ENCODE data around the gene CACNA1H.

The CACNA1H gene

DNA sequence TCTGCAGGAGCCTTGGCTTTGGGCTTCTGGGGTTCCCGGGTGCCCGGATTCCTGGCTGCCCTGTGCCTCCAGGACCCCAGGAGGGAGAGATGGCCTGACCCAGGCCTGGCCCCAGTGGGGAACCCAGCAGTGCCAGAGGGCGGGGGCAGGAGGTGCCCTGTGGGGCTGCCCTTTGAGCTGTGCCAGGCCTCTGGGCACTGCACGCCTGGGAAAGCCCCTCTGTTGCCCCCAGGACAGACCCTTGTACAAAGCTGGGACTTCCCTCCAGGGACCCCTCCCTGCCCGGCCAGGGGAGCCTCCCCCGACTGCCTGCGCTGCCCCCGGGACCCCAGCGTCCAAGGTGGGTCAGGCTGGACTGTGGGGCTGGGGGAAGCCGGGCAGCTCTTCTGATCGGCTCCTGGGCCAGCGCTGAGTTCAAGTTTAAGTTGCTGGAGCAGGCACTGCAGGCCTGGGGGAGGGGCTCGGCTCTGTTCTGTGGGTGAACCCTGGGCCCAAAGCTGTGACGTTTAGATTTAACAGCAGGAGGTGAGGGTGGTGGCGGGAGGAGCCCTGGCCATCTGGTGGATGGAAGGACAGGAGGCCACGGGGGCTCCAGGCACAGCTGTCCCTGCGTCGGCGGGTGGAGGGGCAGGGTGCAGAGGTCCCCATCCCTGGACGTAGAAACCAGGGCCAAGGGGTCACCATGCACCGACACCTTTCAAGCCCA, 29.2 kb upstream of the CACNA1H start:
- DNase-seq (ENCODE audit: low spot score) = no peak

DNA sequence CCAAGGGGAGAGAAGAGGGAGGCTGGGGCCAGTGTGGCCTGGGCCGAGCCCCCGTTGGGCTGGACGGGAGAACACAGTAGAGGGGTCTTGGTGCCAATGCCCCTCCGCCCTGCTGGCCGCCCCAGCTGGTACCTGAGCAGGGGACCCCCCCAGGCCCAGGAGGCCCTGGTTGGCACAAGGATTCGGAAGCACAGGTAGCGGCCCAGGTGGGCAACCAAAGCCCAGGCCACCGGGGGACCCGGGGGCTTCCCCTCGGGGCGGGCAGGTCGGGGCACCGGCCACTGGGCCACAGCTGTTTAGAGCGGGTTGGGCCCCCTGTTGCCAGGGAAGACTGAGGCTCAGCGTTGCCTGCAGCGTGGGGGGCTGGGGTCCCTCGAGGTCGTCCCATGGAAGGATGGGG, 28.6 kb upstream of the CACNA1H start:
- DNase-seq (ENCODE audit: low spot score) = no peak

DNA sequence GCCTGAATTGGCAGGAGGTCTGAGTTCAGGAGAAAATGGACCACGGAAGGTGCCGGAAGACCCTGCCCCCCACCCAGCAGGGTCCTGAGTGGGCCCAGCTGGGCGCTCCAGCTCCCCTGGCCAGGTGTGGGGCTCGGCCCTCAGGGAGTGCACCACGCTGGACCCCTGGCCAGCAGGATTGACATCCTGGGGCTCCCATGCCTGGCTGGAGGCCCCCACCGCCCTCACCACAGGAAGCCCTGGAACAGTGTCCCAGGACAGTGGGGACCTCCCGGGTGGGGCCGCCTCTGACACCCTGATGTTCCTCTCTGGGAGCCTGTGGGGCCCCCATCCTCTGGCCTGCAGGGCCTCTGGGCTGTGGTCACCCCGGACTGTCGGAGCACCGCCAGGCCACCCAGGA, 28.1 kb upstream of the CACNA1H start:
- no peak for DNase-seq (ENCODE audit: low spot score)

DNA sequence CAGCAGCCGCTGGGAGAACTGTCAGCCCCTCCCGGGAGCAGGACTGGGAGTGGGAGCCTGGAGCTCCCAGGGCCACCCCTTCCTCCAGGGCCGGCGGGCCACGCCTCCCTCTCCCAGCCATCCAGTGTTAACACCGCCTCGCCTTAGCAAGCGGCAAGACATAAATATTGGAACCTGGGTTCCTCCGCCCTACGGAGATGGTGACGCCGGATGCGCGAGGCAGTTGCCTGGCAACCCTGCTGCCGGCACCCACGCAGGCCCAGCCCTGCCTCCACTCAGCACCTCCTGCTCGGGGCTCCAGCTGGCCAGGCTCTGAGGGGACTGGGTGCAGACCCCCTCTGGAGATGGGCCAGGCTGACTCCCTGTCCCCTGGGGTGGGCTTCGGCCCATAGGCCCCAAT, 27.4 kb upstream of the CACNA1H start:
- no peak for DNase-seq (ENCODE audit: low spot score)

DNA sequence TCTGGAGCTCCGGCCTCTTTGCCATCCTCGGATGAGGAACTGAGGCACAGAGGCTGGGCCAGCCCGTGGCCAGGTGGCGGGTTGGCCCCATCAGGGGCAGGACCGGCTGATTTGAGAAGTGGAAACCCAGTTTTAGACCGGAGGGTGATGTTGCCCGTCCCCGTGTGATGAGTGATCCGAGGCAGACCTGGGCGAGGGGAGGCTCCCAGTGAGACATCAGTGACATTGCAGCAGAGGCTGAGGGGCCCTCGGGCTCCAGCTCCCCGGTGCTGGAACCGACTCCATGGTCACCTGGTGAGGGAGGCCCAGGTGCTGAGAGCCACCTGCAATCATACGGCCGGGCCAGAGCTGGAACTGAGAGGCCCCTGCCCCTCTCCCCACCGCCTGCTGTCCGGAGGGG, 26.9 kb upstream of the CACNA1H start:
- no peak for DNase-seq (ENCODE audit: low spot score)

DNA sequence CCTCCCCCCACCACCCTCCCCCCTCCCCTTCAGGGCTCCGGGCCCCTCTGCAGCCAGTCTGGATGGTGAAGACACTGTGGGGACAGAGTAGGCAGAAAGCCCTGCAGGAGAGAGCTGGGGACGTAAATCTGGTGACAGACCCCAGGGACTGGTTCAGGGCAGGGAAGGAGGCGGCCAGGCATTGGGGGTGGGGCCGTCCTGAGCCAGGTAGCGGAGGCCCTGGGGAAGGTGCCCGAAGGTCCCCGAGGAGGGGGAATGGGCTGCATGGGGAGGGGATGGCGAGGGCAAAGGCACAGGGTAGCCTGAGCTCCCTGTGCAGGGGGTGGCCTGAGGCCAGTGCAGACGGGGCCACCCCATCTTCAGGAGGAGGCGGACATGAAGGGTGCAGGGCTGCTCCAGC, 26.3 kb upstream of the CACNA1H start:
- no peak for DNase-seq (ENCODE audit: low spot score)

DNA sequence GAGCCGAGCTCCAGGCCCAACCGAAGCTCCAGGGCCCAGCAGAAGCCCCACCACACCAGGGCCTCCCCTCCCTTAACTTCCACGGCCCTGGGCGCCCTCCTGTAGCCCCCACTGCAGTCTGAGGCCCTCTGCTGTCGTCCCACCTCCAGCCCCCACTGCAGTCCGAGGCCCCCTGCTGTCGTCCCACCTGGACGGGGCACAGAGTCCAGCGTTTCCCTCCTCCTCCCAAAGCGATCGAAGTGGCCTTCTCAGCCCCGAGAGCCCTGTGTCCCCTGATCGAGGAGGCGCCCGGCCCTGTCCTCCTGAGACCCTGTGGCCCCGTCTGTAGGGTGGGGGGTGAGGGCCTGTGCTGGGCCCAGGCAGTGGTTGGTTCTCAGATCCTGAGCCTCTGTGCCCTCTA, 25.8 kb upstream of the CACNA1H start:
- DNase-seq (ENCODE audit: low spot score) = no peak

DNA sequence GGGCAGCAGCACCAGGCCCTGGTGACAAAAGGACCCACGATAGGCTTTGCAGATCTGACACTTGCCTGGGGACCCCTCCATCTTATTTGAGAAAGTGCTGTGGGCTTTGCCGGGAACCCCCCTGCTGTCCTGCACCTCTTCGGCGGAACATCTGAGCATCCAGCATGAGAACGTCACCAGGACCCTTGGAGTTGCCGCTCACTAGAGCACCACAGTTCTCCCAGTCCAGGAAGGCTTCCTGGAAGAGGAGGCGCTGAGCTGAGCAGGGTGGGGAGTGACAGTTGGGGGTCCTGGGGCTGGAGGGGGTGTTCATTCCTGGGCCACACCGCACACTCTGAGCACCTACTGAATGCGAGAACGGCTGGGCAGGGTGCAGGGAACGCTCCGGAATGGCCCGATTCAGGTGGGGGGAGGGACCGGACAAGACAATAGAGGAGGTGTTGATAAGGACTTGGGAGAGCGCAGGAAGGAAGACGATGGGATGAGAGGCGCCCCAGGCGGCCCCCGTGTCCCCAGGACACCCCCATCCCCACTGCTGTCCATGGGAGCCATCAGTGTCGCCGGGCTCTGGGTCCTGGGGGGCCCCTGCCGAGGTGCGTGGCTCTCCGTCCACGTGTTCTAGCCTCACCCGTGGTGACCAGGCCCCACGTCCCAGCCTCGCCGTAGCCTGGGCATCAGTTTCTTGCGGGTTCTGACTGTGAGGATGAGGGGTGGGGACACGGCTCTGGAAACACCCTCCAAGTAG, 24.8 kb upstream of the CACNA1H start:
- DNase-seq (ENCODE audit: low spot score) = no peak

DNA sequence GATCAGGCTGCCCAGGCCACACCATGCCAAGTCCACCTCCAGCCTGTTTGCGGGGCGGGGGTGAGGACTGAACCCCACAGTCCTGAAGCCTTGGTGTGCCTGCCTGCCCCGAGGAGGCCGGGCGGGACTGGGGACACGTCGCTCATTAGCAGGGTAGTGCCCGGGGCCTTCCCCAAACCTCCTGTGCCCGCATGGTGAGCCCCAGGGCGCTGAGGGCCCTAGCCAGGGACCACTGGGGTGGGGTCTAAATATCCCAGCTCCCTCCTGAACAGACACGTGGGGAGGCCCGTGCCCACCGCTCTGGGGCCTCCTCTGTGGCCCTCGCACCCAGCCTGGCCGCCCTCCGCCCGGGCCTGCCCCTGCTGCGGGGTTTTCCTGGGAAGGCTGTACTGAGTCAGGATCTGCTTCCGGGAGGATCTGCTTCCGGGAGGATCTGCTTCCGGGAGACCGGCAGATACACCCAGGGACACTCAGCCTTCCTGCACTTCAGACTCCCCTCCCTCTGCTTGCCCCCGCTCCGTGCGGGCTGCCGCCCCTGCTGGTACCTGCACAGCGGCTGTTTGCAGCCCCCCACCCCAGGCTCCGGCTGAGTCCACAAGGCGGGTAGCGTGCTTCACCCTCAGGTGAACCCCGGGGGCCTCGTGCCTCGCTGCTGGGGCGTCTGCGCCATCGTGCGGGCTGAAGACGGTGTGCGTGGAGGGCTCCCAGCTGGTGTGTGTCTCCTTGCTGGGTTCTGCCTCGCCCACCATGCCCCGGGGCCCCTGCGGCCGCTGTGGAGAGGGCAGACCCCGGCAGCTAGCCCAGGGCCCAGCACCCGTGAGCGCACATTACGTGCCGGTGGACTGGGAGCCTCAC, 23.6 kb upstream of the CACNA1H start:
- no peak for DNase-seq (ENCODE audit: low spot score)

DNA sequence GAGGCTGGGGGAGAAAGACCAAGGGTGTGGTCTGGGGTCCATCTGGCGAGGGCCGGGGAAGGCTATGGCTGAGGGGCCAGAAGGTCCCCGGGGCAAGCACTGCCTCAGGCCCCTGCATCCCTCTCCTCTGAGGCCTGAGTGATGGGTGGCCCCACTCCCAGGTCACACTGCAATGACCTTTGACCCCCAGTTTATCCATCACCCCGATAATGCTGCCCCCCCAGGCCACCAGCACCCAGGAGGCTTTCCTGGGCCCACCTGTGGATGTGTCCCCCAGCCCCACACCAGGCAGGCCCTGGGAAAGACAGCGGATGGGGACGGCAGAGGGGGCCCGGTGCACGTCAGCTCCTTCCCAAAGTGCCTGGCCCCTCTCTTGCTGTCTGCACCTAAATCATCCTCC, 22.5 kb upstream of the CACNA1H start:
- no peak for DNase-seq (ENCODE audit: low spot score)

DNA sequence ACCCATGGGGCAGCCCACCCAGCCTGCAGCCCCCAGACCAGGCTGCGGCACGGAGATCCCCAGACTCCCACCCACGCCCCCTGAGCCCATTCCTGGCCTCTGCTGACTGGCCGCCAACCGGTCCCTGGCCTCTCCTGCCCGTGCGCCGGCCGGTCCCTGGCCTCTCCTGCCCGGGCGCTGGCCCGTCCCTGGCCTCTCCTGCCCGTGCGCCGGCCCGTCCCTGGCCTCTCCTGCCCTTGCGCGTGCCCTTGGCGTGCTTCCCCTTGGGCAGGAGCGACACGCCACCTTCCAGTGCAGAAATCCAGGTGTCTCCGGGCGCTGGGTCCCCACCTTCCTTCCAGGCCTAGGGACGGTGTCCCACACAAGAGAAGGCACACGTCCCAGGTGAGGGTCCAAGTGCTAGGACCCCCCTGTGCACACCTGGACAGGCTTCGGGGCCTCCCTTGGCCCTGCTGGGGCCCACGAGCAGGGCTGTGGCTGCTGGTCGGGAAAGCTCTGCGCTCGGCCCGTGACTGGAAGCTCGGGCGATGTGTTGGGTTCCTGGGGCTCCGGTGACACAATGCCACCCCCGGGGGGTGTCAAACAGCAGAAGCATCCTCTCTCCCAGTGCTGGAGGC, 21.4 kb upstream of the CACNA1H start:
- DNase-seq (ENCODE audit: low spot score) = no peak

DNA sequence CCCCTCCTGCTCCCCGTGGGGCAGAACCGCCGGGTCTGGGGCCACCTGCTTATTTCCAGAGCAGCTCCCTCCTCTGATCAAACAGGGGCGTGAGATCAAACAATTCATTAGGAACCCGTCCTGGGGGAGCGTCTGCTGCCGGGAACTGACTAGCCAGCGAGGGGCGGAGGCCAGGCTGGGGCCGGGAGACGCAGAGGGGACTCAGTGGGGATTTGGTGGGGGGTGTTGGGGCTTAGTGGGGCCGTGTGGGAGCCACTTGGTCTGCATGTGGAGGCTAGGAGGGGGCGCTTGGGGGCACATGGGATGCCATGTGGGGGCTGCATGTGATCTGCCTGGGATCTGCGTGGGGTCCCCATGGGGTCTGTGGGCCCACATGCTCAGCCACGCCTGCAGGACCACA, 20.5 kb upstream of the CACNA1H start:
- no peak for DNase-seq (ENCODE audit: low spot score)

DNA sequence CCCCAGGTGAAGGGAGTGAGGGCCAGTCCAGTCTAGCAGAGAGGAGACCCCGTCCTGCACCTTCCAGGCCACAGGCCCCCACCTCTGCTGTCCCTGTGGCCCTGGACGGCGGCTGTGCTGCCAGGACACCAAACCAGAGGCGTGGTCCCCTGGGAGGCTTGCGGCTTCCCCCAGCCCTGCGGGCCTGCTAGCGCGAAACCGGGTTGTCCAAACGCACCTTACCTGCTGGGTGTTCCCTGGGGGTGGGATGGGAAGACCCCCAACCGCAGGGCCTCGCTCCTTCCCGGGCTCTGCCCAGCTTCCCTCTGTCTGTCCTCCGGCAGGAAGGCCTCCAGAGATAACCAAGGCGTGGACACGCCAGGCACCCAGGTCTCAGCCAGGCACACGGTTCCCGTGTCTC, 19.6 kb upstream of the CACNA1H start:
- DNase-seq (ENCODE audit: low spot score) = no peak

DNA sequence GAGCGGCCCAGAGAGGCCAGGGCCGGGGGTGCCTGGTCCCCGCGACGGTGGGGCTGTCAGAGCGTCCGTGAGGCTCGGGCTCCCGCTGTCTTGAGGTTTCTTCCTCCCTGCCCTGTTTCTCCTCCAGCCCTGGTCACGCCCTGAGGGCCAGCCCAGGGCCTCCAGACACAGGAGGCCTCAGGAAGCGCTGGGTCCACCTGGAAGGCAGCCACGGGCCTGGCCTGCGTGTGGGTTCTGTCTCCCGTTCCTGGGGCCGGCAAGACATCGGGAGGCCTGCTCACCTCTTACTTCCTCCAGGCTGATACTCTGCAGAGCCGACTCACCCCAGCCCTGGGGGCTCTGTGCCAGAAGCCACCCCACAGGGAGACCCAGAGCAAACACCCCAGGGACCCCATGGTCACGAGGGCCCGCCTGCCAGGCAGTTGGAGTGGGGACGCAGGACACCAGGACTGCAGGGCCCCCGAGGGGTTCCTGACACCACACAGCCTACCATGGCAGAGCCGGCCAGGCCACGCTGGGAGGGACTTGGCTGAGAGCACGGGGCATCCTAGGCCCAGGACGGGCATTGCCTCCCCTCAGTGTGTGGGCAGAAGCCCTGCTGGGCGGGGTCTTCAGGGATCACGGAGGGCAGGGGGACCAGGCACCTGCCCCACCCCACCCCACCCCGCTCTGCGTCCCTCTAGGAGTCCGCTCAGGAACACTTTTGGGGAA, 18.9 kb upstream of the CACNA1H start:
- no peak for DNase-seq (ENCODE audit: low spot score)

DNA sequence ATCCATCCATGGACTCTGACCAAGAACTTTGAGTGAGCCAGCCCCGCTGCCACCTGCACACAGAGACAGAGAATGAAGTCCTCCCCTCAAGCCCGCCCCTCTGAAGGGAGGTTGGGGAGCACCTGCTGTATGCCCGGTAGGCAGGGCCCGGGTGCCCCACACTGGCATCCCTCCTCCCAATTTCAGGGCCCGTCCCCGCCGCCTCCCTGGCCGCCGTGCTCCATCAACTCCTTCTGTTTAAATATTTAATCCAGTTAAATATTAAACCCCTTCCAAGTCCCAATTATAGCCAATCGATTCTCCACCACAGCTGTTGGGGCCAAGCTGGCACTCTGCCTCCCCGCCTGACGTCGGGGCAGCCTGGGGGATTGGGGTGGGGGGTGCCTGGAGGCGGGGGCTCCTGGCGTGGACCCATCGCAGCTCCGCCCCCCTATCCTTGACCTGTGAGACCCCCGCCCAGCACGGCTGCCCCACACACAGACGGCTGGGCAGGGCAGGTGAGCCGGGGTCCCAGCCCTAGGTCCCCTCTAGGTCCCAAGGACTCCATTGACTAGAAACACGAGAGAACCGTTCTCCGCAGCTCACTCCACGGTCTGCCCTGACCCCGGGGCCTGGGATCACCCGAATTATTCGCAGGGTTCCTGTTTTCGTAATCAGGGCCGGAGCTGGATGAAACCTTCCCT, 18.0 kb upstream of the CACNA1H start:
- no peak for DNase-seq (ENCODE audit: low spot score)

DNA sequence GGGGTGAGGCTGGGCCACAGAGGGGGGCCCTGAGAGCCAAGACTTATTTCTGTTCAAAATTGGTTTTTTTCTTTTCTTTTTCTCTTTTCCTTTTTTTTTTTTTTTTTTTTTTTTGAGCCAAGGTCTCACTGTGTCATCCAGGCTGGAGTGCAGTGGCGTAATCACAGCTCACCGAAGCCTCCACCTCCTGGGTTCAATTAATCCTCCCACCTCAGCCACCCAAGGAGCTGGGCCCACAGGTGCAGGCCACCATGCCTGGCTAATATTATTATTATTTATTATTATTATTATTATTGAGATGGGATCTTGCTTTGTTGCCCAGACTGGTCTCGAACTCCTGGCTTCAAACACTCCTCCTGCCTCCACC, 17.5 kb upstream of the CACNA1H start:
- no peak for DNase-seq (ENCODE audit: low spot score)

DNA sequence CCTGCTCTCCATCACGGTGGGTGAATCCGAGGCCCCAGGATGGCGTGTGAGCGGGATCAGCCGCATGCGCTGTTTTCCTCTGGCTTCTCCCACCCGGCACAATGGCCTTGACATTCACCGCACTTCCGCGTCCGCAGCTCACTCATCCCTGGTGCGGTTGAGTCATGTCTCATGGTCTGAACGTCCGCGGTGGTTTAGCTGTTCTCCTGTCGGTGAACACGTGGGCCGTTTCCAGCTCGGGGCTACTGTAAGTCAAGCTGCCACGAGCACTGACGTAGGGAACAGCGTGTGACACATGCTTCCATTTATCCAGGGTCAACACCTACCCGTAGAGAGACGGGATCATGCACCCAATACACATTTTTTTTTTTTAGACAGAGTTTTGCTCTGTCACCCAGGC, 15.3 kb upstream of the CACNA1H start:
- DNase-seq (ENCODE audit: low spot score) = no peak

DNA sequence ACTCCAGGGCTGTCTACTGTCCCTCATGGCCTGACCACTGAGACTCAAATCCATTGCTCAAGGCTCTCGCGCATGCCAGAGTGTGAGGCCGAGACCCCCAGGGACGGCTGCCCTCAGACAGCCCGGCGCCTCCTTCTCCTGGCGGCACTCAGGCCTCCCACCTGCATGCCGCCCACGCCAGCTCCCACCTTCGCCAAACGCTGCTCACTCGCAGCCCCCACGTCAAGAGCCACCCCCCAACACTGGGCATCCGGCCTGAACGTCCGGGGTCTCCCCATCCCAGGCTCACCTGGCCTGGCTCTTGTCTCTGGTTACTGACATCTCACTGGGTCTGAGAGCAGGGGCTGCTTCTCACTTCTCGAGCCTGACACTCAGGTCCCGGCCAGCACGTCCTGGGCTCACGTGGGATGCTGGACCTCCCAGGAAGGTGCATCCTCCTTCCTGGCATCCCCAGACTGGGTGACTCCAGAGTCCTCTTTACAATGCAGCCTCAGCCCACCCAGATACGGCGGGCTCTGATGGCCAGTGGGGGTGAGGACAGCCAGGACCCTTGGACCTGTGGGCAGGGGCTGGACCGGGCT, 12.2 kb upstream of the CACNA1H start:
- DNase-seq (ENCODE audit: low spot score) = no peak

DNA sequence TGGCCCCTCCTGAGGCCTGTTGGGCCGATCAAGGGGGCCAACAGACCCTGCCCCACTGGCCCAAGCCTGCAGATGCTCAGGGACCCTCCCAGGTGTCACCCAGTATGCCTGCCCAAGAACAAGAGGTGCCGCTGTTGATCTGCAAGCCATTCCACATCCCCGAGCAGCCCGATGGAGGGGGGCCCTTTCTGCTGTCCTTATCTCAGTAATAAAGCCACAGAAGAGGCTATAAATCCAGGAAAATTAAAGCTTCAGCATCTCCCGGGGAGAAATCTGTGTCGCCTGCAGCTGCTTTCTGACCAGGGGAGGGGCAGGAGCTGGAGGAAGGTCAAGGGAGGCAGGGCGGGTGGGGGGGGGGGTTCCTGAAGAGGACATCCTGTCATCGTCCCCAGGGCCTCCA, 11.7 kb upstream of the CACNA1H start:
- DNase-seq (ENCODE audit: low spot score) = no peak

DNA sequence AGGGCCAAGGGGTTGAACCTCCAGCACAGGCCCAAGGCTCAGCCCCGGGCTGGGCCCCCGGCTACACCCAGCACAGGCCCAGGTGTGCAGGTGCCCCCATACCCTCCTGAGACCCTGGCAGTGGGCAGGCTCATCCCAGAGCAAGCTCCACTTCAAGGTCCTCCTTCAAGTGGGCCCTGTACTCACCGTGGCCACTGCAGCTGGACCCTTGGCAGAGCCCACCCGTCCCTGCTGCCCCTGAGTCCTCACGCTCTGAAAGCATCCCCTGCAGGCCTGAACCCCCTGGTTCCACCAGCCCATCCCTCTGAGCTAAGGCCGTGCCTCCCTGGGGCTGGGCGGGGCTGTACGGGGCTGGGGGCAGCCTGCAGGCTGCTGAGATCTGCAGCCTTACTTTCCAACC, 11.2 kb upstream of the CACNA1H start:
- no peak for DNase-seq (ENCODE audit: low spot score)

DNA sequence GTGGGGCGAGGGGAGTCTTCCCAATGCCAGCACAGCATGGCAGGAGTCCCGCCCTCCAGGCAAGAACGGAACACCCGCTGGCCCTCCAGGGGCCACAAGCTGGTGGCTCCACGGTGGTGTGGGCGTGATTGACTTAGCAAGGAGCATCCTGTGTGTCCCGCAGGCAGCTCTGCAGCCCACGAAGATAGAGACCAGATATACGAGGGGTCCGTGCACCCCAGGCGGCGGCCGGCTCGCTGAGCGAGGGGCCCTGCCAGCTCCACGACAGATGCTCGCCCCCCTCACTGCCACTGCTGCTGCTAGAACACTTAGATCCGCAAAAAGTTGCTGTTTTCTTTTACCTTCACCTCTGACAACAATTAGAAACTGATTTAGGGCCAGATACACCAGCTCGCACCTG, 10.0 kb upstream of the CACNA1H start:
- no peak for DNase-seq (ENCODE audit: low spot score)

All from germinal center (tissue), 1 donor.